HTR-8/SVneo (cell line): ENCODE measurements around the gene DNLZ.

ENCODE experiments used
- DNase-seq: peaks from one replicate; pipeline ENCODE4 v3.0.0; 2011; ENCODE audit warnings: low spot score, mixed read lengths; ENCODE audit not compliant: insufficient read length
- FAIRE-seq: peaks from 2 replicates; lab custom pipeline; 2011; peaks lifted over from hg19 to GRCh38; lab: Jason Lieb, UNC

The DNLZ gene

DNA sequence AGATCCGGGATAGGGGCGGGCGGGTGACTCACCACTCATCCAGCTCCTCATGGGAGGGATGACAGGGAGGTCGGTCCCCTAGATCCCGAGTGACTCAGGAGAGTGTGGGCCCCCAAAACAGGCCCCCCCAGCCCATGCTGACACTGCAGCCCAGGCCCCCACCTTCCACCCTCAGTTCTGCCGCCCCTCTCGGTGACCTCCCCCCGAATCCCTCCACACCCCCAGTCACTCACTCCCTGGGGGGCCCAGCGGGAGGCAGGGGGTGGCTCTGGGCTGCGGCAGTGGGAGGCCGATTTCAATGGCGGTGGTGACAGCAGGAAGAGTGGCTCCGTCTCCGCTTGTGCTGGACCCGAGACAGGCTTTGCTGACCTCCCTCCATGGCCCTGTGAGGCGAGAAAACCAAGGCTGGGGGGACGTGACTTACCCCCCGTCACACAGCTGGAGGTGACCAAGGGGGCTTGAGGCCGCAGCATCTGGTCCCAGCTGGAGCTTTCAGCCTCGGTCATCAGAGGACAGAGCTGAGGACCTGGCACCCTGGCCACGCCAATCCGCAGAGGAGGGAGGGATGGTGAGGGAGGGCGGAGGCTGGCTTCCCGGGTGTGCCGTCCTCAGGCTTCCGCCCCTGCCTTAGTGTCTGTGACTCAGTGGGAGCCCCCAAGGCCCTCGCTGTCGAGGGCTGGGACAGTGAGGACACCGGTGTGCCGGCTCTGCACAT, 27.2 kb downstream of the DNLZ start:
- DNase-seq = no peak
- FAIRE-seq = no peak

DNA sequence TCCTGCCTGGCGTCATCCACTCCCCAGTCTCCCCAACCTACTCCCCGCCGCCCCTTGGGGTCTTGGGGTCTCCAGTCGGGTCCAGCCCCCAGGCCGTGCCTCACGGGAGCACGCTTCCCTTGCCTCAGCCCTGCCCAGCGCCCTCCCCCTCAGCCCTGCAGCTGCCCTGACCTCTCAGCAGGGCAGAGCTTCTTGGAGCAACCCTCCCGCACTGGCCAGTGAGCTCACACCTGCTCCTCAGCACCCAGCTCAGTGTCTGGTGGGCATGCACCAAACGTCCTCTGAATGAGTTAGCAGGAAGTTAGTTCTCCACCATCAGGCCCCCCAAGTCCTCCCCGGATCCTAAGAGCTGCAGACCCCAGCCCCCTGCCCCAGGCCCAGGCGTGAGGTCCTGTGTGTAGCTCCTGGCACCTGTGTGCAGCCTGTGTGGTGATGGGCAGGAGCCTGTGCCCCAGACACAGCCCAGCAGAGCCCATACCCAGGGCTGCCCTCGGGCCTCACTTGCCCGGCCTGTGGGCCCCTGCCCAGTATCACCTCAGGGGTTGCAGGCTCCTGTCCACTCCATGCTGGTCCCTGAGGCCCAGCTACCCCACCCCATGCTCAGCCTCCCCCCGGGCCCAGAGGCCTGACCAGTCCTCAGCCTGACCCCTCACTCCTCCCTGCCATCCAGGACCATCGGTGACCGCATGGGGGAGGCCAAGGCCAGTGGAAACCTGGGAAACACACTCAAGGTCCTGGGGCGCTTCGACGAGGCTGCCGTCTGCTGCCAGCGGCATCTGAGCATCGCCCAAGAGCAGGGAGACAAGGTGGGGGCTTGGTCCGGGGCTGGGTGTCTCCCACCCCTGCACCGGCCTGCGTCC, 28.0 kb downstream of the DNLZ start:
- no peak for DNase-seq
- FAIRE-seq = no peak

DNA sequence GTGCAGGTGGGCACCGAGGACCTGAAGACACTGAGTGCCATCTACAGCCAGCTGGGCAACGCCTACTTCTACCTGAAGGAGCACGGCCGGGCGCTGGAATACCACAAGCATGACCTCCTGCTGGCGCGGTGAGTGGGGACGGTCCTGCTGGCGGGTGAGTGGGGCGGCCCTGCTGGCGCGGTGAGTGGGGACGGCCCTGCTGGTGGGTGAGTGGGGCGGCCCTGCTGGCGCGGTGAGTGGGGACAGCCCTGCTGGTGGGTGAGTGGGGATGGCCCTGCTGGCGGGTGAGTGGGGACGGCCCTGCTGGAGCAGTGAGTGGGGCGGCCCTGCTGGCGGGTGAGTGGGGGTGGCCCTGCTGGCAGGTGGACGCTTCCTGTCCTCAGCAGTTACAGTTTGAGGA, 29.0 kb downstream of the DNLZ start:
- DNase-seq (no peak), FAIRE-seq (no peak)

DNA sequence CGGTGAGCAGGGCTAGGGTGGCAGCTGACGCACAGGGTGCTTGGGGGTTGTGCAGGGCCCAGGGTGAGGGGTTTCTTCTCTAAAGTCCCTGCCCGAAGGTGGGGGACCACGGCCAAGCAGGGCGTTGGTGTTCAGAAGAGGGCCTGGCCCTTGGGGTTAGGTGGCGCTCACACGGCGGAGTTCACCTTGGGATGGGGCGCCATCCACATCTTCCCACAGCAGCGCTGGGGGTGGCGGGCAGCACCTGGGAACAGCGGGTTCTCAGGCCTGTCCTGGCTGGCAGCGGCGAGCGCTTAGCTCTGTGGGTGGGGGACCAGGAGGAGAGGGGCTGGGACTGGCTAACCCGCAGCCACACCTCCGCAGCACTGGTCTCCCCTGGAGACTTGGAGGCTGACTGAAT, 30.1 kb downstream of the DNLZ start:
- FAIRE-seq (no peak), DNase-seq (no peak)

DNA sequence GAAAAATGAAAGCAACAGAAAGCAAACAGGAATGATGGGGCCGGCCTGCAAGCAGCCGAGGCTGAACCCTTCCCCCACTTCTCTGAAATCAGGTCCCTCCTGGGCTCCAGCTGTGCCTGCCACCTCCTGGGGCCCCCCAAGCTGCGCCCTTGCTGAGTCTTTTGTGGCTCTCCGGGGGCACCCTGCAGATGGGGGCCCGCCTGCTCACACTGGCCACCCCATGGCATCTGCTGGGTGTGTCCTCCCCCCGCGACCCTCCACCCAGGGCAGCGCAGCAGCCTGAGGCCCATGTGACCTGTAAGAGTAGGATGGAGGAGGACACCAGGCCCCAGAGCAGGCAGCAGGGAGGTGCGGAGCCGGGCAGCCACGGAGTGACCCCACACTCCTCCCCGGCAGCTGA, 30.5 kb downstream of the DNLZ start:
- FAIRE-seq (no peak), DNase-seq (no peak)

DNA sequence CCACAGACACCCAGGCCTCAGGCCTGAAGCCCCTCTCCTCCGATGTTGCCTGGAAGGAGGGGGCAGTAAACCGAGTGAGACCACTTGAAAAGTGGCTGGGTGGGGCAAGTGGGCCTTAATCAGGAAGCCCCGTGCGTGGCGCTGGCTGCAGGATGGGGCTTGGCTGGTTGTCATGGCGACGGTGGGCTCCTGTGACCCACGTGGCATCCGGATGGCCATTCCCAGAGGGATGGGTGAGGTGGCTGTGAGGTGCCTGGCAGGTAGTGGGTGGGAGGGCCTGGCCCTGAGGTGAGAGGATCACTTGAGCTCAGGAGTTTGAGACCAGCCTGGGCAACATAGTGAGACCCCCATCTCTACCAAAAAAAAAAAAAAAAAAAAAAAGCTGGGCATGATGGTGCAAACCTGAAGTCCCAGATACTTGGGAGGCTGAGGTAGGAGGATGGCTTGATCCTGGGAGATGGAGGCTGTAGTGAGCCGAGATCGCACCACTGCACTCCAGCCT, 31.0 kb downstream of the DNLZ start:
- DNase-seq = no peak
- no peak for FAIRE-seq

DNA sequence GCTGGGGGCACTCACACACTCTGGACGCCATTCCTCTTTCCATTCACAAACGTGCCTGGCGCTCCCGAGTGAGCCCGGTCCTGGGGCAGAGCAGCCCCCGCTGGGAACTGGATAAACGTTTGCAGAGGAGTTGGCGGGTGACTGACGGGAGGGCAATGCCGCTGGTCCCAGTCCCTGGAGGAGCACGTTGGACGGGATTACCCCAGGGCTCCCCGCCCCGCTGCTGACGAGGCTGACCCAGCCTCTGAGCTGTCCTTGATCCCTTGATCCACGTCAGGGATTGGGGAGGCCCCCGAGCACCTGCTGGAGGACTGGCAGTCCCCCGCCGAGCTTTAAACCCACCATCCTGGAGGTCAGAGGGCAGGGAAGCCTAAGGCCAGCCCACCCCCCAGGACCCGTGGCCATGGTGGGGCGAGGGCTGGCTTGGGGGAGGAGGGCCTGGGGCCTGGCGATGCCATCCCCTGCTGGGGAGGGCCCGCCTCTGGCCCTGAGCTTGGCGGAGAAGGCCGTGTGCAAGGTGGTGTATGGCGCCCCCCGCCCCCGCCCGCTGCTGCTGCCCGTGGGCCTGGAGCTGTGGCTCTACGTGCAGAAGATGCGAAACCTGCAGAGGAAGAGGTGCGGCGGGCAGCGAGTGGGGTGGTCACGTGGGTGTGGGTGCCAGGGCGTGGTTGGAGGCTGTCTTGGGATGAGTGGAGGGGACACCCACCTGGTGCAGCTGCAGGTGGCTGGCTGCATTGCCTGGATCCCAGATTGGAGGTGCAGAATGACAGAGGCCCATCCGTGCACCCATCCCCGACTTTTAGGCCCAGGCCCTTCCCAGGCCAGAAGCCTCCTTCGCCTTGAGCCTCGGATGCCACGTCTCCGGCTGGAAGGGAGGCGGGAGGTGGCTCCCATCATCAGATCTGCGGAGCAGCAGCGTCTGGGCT, 31.7 kb downstream of the DNLZ start:
- DNase-seq (no peak), FAIRE-seq (no peak)

DNA sequence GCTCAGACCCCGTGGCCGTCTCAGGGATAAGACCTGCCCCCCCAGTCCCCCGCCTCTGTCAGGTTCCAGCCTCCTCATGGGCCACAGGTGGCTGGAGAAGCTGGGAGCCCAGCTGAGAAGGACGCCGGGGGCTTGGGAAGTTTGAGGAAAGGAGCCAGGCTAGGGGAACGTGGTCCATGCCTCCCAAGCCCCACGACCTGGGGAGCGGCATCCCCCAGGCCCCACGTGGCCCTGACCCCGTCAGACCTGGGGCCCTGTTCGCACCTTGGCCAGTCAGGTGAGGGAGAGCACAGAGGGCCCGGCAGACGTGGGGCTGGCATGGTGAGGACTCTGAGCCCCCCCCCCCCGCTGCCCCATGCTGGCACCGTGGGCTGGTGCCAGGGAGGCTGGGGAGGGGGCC, 32.5 kb downstream of the DNLZ start:
- FAIRE-seq = no peak
- DNase-seq = no peak

DNA sequence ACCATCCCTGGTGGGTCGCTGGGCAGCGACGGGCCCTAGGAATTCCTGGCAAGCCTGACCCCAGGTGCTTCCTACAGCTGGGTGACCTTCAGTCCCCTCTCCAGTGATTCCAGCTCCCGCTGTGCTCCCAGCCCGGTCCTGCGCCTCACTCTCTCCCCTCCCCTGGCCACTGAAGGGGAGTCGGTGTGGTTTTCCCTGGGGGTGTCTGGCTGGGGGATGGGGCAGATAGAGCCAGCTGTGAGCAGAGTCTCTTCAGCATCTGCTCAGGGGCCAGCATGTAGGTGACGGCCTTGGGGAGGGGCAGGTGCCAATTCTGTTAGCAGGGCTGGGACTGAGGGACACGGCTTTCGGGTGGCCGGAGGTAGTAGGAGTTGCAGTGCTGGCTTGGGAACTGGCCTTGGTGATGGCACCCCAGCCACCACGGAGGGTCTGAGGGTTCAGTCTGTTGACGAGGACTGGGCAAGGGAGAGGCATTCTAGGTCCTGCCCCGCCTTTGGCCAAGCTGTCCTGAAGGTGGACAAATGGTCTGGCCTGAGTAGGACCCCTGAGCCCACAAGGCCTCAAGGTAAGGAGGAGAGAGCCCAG, 33.0 kb downstream of the DNLZ start:
- no peak for DNase-seq
- FAIRE-seq = no peak

DNA sequence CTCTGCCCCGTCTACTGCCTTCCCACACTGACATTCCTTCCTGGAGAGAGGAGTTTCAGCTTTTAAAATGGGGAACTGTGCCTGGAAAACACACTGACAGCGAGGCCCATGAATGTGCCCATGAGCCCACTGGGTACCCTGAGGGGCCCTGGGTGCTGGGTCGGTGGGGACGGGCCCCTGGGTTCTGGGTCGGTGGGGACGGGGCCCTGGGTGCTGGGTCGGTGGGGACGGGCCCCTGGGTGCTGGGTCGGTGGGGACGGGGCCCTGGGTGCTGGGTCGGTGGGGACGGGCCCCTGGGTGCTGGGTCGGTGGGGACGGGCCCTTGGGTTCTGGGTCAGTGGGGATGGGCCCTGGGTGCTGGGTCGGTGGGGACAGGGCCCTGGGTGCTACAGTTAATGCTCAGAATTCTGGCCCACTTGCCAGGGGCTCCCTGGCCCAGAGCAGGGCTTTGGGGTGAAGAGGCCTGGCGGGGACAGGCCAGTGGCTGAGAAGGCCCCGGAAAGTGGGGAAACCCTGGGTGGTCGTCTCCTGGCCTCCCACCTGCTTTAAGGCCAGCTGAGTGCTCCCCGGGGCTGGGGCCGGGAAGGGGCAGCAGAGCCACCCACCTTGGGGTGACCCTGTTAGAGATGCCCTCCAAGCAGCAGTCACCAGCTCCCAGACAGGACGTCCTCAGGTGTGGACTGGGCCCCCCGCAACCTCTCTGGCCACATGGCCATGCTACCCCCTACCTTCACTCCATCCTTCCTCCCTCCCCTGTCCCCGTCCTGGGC, 33.7 kb downstream of the DNLZ start:
- FAIRE-seq (no peak), DNase-seq (no peak)

DNA sequence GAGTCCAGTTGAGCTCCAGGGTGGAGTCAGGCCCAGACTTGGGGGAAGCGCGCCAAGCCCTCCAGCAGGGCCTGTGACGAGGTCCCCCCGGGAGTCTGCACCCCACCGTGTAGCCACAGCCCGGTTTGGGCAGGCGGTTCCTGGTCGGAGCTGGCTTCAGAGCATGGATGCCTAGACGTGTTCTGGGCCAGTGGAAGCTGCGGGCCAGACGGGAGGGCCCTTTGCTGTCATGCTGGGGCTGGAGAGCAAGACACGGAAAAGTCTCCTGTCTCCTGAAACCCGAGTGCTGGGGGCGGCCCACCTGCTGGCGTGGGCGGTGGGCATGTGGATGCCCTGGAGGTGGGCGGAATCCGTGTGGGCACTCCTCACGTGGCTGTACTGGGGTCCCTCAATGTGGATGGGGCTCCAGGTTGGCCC, 34.3 kb downstream of the DNLZ start:
- no peak for DNase-seq
- no peak for FAIRE-seq

DNA sequence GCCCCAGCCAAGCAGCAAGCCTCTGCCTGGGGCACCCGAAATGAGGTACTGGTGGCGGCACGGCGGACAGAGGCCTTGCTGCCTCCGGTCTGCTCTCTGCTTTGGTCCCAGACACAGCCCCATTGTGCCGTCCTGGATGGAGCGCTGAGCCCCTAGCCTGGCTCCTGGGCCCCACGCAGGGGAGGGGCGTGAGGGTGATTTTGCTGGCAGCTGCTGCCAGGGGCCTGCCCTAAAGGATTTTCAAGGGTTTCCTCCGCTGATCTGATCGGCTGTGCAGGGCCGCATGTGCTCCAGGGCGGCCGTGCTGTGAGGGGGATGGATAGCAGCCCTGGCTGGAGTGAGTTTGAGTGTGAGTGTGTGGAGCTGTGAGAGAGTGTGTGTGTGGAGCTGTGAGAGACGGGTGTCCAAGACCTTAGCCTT, 34.9 kb downstream of the DNLZ start:
- no peak for FAIRE-seq
- DNase-seq = no peak

DNA sequence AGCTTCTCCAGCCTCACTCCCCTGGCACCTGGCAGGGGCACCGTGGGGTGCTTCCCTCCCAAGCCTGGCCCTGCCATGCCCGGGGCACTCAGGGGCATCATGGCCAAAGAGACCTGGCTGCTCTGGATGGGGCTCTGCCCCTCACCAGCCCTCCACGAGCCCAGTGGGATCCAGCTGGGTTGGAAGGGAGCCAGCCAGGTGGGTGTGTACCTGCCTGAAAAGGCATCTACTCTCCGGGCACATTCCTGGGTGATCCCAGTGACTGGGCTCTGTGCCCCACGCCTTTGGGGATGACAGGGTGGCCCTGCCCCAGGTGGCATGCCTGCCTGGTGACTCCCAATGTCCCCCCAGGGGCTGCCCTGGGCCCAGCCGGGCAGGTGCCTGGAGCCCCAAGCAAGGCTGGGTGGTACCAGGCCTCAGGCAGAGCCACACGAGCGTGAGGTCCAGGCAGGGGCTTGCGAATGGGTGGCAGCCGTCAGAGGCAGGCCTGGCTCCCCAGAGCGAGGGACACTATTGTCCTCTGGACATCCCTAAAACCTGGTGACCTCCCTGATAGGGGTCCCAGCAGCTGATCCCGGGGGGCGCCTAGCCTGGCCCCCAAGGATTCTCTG, 35.4 kb downstream of the DNLZ start:
- FAIRE-seq (no peak), DNase-seq (no peak)

DNA sequence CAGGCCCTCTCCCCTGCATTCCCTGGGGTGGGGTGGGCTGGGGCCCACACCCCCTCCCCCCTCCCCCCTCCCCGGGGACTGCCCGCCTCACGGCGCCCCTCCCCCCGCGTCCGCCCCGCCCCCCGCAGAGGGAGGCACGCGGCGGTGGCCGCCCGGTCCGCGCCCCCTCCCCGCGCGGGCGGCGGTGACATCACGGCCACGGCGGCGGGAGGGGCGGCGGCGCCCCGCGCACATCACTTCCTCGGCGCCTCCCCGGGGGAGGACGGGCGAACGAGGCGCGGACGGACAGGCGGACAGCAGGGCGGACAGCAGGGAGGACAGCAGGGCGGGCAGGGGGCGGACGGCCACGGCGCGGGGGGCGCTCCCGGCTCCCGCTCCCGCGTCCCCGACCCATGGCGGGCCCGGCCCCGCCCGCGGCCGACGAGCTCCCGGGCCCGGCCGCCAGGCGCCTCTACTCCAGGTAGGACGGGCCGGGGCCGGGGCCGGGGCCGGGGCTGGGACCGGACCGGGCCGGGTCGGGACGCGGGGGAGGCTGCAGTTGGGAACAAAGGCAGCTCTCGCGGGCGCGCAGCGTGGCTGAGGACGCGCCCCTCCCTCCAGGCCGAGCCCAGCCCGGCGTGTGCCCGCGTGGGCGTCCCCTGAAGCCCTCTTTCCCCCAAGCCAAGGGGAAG, 36.1 kb downstream of the DNLZ start, which contains the start of gene GPSM1:
GPSM1 (plus strand) TSS at position 236 of the 671 bp plus-strand sequence; CDS start at position 393, 157 bp downstream.
- DNase-seq (peak; percentile 49), FAIRE-seq (peak; percentile 93)

DNA sequence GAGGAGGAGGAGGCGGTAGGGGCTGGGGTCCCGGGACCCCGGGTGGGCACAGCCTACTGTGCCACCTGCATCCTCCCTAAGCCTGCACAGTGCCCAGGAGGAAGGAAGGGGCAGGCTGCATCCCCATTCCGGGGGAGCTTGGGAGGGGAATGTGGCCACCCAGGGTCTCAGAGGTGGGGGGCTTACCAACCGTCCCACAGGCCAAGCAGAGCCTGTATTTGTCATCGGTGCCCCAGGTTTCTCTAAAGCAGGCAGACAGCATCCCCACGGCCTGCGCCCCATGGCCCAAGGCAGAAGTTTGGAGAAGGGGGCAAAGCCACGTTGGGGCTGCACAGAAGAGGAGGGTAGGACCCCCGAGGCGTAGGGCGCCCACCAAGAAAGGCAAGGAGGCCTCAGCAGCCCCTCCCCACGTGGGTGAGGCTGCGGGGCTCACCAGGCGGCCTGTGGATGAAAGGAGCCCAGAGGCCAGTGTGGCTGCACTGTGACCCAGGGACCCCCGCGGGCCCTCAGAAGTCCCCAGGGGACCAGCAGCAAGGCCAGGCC, 36.7 kb downstream of the DNLZ start:
- DNase-seq (no peak), FAIRE-seq (no peak)

DNA sequence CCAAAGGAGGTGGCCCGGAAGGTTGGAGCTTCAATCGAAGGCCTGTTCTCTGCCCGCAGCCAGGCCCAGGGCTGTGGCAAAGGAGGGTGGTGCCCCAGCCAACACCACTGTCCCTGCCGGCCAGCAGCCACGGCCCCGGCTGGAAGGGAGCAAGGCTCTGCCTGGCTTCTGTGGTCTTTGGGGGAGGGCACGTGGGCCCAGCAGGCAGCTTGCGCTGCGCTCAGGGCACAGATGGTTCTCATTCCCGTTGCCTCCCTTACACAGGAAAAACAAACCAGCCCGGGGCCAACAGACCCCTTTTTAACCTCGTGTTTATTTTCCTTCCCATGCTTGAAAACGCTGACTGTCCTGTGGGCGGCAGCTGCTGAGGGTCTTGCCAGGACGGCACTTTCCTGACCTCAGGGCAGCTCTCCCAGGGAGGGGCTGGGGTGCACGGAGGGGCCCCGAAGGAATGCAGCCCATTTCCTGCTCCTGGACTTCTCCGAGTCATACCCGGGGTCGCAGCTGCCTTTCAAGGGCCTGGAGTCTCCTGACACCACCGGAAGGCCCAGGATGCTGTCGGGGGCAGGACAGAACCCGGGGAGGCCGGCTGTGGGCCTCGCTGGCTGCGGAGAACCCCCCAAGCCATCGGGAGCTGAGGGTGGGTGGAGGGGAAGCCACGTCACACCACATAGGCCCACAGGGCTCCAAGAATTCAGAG, 37.3 kb downstream of the DNLZ start:
- FAIRE-seq (peak; percentile 88), DNase-seq (peak; percentile 82)

DNA sequence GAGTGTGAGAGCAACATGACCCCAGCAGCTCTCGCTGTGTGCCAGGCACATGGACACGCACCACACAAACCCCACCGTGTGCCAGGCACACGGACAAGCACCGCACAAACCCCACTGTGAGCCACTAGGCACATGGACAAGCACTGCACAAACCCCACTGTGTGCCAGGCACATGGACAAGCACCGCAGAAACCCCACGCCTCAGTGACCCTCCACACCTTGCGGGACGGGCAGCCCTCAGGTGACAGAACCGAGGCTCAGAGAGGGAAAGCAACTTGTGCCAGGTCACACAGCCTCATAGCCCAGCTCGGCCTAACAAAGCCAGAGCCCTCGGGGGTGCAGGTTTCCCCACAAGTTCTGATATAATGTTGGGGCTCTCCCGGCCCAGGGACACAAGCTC, 38.2 kb downstream of the DNLZ start:
- DNase-seq (no peak), FAIRE-seq (no peak)
